Measurements from ENCODE around the gene GRIK4.

Gene GRIK4

DNA sequence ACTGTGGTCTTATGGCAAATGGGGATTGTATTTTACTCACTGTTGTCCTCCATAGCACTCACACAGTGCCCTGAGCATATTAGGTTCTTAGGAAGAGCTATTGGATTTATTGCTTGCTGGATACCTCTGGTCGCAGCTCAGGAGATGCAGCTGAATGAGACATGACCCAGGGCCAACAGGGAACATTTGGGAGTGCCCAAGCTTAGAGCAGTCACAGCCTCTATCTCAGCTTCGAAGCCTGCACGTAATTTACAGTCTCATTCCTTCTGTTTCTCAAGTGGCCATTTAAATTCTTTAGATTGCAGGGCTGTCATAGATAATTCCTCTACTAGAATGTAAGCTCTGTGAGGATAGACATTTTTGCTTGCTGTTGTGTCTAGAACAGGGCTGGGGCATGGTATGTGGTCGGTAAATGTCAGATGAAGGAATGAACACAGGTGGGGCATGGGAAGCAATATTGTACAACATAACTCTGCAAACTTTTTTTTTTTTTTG lies 192.8 kb downstream of the GRIK4 start:
- no peaks in the 10 kb centered on the region for H3K4me1 ChIP-seq (ENCODE audit: insufficient read depth, low read length, severe bottlenecking)
- H3K27me3 ChIP-seq (ENCODE audit: insufficient read depth, low read length) = no peaks in the 10 kb centered on the region; the same call in 1 of the 2 replicates
- no peaks in the 10 kb centered on the region for H4K20me1 ChIP-seq (ENCODE audit: insufficient read depth, low read length)
- H3K4me2 ChIP-seq (ENCODE audit: low read length) = no peak overlapping the region
- H3K9me3 ChIP-seq (ENCODE audit: low read length) = no peaks in the 10 kb centered on the region
- no peaks in the 10 kb centered on the region for H3K36me3 ChIP-seq (ENCODE audit: insufficient read depth, low read length)
- H3K4me3 ChIP-seq (ENCODE audit: low read depth, low read length, poor library complexity, severe bottlenecking) = no peak overlapping the region
- H3K9me2 ChIP-seq (ENCODE audit: low read depth, low read length) = no peaks in the 10 kb centered on the region
- H3K27ac ChIP-seq (ENCODE audit: low read depth, low read length, poor library complexity, severe bottlenecking) = no peak overlapping the region
- TF ChIP-seq EZH2 (IDR thresholded peaks at IDR 0.05; ENCODE audit: borderline replicate concordance, low read length) = no peak
- TF ChIP-seq, protein P1, sequence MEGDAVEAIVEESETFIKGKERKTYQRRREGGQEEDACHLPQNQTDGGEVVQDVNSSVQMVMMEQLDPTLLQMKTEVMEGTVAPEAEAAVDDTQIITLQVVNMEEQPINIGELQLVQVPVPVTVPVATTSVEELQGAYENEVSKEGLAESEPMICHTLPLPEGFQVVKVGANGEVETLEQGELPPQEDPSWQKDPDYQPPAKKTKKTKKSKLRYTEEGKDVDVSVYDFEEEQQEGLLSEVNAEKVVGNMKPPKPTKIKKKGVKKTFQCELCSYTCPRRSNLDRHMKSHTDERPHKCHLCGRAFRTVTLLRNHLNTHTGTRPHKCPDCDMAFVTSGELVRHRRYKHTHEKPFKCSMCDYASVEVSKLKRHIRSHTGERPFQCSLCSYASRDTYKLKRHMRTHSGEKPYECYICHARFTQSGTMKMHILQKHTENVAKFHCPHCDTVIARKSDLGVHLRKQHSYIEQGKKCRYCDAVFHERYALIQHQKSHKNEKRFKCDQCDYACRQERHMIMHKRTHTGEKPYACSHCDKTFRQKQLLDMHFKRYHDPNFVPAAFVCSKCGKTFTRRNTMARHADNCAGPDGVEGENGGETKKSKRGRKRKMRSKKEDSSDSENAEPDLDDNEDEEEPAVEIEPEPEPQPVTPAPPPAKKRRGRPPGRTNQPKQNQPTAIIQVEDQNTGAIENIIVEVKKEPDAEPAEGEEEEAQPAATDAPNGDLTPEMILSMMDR (IDR thresholded peaks at IDR 0.05; ENCODE audit: low read length) = no peak
- no peak overlapping the region for H2AFZ ChIP-seq (ENCODE audit: low read length)
- H3K79me2 ChIP-seq (ENCODE audit: insufficient read depth, low read length) = no peaks in the 10 kb centered on the region
- no peaks in the 10 kb centered on the region for H3F3A ChIP-seq (ENCODE audit: insufficient read depth, low read length)
- no peak overlapping the region for H3K9ac ChIP-seq (ENCODE audit: low read length)

DNA sequence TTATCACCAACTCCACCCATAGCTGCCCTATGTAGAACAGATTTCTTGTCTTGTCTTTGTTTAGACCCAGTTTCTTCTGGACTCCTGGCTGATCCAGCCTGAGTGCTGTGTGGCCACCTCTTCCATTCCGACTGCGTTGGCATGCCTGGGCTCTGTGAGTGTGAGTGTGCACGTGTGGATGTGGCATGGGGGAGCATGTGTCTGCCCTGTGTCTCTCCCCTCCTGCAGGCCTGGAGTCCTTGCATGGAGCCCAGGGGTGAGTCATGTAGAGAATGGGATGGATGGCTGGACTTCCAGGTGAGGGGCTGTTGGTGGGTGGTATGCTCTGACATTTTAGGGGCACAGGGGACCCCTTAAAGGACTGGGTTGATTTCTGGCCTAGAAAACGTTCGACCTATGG lies 194.7 kb downstream of the GRIK4 start:
- Histone ChIP-seq H3K4me2 (ENCODE audit: low read length) (no peak overlapping the region), H3F3A (ENCODE audit: insufficient read depth, low read length) (no peaks in the 10 kb centered on the region), H3K4me3 (ENCODE audit: low read depth, low read length, poor library complexity, severe bottlenecking) (no peak overlapping the region), H3K27ac (ENCODE audit: low read depth, low read length, poor library complexity, severe bottlenecking) (no peak overlapping the region), H3K9me3 (ENCODE audit: low read length) (no peaks in the 10 kb centered on the region), H3K9ac (ENCODE audit: low read length) (no peak overlapping the region), H4K20me1 (ENCODE audit: insufficient read depth, low read length) (no peaks in the 10 kb centered on the region), H3K4me1 (ENCODE audit: insufficient read depth, low read length, severe bottlenecking) (no peaks in the 10 kb centered on the region), H3K9me2 (ENCODE audit: low read depth, low read length) (no peaks in the 10 kb centered on the region), H3K36me3 (ENCODE audit: insufficient read depth, low read length) (no peaks in the 10 kb centered on the region), H2AFZ (ENCODE audit: low read length) (no peak overlapping the region), H3K27me3 (ENCODE audit: insufficient read depth, low read length) (no peaks in the 10 kb centered on the region; the same call in 1 of the 2 replicates), H3K79me2 (ENCODE audit: insufficient read depth, low read length) (no peaks in the 10 kb centered on the region)
- TF ChIP-seq, protein P1 (IDR thresholded peaks at IDR 0.05; ENCODE audit: low read length) = no peak
- no peak for TF ChIP-seq EZH2 (IDR thresholded peaks at IDR 0.05; ENCODE audit: borderline replicate concordance, low read length)

DNA sequence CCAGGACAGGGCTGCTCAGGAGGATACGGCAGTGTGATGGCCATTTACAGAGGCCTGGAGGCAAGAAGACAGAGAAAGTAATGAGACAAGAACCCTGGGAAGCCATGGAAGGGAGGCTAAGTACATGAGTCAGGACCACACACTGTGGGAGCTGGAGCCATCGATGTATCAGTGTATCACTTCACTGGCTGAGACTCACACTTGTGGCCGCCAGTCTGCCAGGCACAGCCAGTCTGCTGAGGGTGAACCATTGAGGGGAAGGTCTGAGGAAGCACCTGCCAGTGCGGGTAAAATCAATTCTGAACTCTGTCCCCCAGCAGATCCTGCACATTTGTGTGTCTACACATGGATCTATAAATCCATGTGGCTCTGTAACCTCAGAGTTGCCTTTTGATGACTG lies 195.6 kb downstream of the GRIK4 start:
- no peaks in the 10 kb centered on the region for H3F3A ChIP-seq (ENCODE audit: insufficient read depth, low read length)
- H2AFZ ChIP-seq (ENCODE audit: low read length) = no peak overlapping the region
- H3K4me2 ChIP-seq (ENCODE audit: low read length) = no peak overlapping the region
- TF ChIP-seq, protein P1 (IDR thresholded peaks at IDR 0.05; ENCODE audit: low read length) = no peak
- TF ChIP-seq EZH2 (IDR thresholded peaks at IDR 0.05; ENCODE audit: borderline replicate concordance, low read length) = no peak
- H3K79me2 ChIP-seq (ENCODE audit: insufficient read depth, low read length) = no peaks in the 10 kb centered on the region
- no peaks in the 10 kb centered on the region for H3K36me3 ChIP-seq (ENCODE audit: insufficient read depth, low read length)
- H3K9ac ChIP-seq (ENCODE audit: low read length) = no peak overlapping the region
- no peaks in the 10 kb centered on the region for H4K20me1 ChIP-seq (ENCODE audit: insufficient read depth, low read length)
- no peaks in the 10 kb centered on the region; the same call in 1 of the 2 replicates for H3K27me3 ChIP-seq (ENCODE audit: insufficient read depth, low read length)
- no peak overlapping the region for H3K27ac ChIP-seq (ENCODE audit: low read depth, low read length, poor library complexity, severe bottlenecking)
- no peak overlapping the region for H3K4me3 ChIP-seq (ENCODE audit: low read depth, low read length, poor library complexity, severe bottlenecking)
- H3K4me1 ChIP-seq (ENCODE audit: insufficient read depth, low read length, severe bottlenecking) = no peaks in the 10 kb centered on the region
- no peaks in the 10 kb centered on the region for H3K9me2 ChIP-seq (ENCODE audit: low read depth, low read length)
- H3K9me3 ChIP-seq (ENCODE audit: low read length) = no peaks in the 10 kb centered on the region

All from OCI-LY1 (cell line).